ENCODE data around the gene EIF4E2.

EIF4E2 gene

GRCh38 chr2:232538671-232539070 is 11.8 kb upstream of the EIF4E2 start:
- no peak for DNase-seq (ENCODE audit: low spot score)

- DNase-seq (ENCODE audit: low spot score): no peak
Measured at GRCh38 chr2:232539298-232540231, 10.9 kb upstream of the EIF4E2 start, which contains the start of gene CHRNG. Gene CHRNG (plus strand): TSS chr2:232539692. CDS start chr2:232539748, 56 bp downstream.

- no peak for DNase-seq (ENCODE audit: low spot score)
Measured at GRCh38 chr2:232540441-232541041, 9.9 kb upstream of the EIF4E2 start.

GRCh38 chr2:232541195-232541960 is 9.1 kb upstream of the EIF4E2 start:
- DNase-seq (ENCODE audit: low spot score): no peak

- DNase-seq (ENCODE audit: low spot score): no peak
Measured at GRCh38 chr2:232541961-232542714, 8.4 kb upstream of the EIF4E2 start.

- no peak for DNase-seq (ENCODE audit: low spot score)
Measured at GRCh38 chr2:232542715-232543467, 7.6 kb upstream of the EIF4E2 start.

- DNase-seq (ENCODE audit: low spot score): no peak
Measured at GRCh38 chr2:232543491-232543890, 7.0 kb upstream of the EIF4E2 start.

GRCh38 chr2:232543928-232544631 is 6.4 kb upstream of the EIF4E2 start:
- DNase-seq (ENCODE audit: low spot score): no peak

- DNase-seq (ENCODE audit: low spot score): no peak
Measured at GRCh38 chr2:232544674-232545073, 5.8 kb upstream of the EIF4E2 start.

- DNase-seq (ENCODE audit: low spot score): no peak
Measured at GRCh38 chr2:232545511-232546375, 4.7 kb upstream of the EIF4E2 start.

GRCh38 chr2:232547991-232548390 is 2.5 kb upstream of the EIF4E2 start:
- no peak for DNase-seq (ENCODE audit: low spot score)

GRCh38 chr2:232549655-232550353 is 685 bp upstream of the EIF4E2 start:
- DNase-seq (ENCODE audit: low spot score): no peak

GRCh38 chr2:232551250-232551638 is 755 bp downstream of the EIF4E2 start:
- no peak for DNase-seq (ENCODE audit: low spot score)

GRCh38 chr2:232551776-232552175 is 1.3 kb downstream of the EIF4E2 start:
- no peak for DNase-seq (ENCODE audit: low spot score)

- no peak for DNase-seq (ENCODE audit: low spot score)
Measured at GRCh38 chr2:232556426-232556825, 5.9 kb downstream of the EIF4E2 start.

- DNase-seq (ENCODE audit: low spot score): no peak
Measured at GRCh38 chr2:232562515-232563151, 12.1 kb downstream of the EIF4E2 start.

GRCh38 chr2:232563580-232563979 is 13.1 kb downstream of the EIF4E2 start:
- DNase-seq (ENCODE audit: low spot score): no peak

- DNase-seq (ENCODE audit: low spot score): no peak
Measured at GRCh38 chr2:232567721-232568120, 17.2 kb downstream of the EIF4E2 start.

Measured in kidney capillary endothelial cell (primary cell).